CD14-positive monocyte (primary cell): ENCODE measurements around the gene IFITM10. TPM values are rescaled to one million over a fixed set of nuclear protein-coding genes. Genes with fewer than 3 reads are reported as not detected.

ENCODE experiments used
- DNase-seq, 3 donors: peaks; one replicate each; pipeline ENCODE4 v3.0.0-alpha.2; 2011 to 2022
- H2AFZ ChIP-seq: 2 replicates; pipeline ENCODE4 v1.6.0; 2012; ENCODE audit warnings: mild to moderate bottlenecking, low read depth, low read length, inconsistent platforms; ENCODE audit not compliant: insufficient read depth, poor library complexity, severe bottlenecking
- H3K27ac ChIP-seq, 2 donors: 1 replicate in 1 of 2; 2 replicates in 1 of 2; pipeline ENCODE4 v1.5.1; 2012 to 2013; ENCODE audit warnings: low read length in 2 of 2, control low read depth in 1 of 2, inconsistent platforms in 1 of 2, low read depth in 1 of 2, mild to moderate bottlenecking in 1 of 2
- H3K27me3 ChIP-seq, 2 donors: one replicate each; pipeline versions ENCODE4 v1.6.0 to v1.6.1; 2011 to 2013; ENCODE audit warnings: low read length in 2 of 2; ENCODE audit not compliant: control insufficient read depth in 2 of 2, insufficient read depth in 2 of 2
- H3K36me3 ChIP-seq, 2 donors: replicated peaks in 1 of 2; 1 replicate in 1 of 2; 2 replicates in 1 of 2; pipeline versions ENCODE4 v1.5.1 to v1.6.1; 2012 to 2013; ENCODE audit warnings: low read length in 2 of 2, control low read depth in 1 of 2, inconsistent platforms in 1 of 2, mild to moderate bottlenecking in 1 of 2; ENCODE audit not compliant: insufficient read depth in 2 of 2, control insufficient read depth in 1 of 2
- H3K4me1 ChIP-seq, 2 donors: 1 replicate in 1 of 2; 2 replicates in 1 of 2; pipeline versions ENCODE4 v1.5.1 to v1.6.1; 2012 to 2013; ENCODE audit warnings: low read length in 2 of 2, control low read depth in 1 of 2, inconsistent platforms in 1 of 2, mild to moderate bottlenecking in 1 of 2, moderate library complexity in 1 of 2; ENCODE audit not compliant: insufficient read depth in 2 of 2, control insufficient read depth in 1 of 2
- H3K4me2 ChIP-seq: replicated peaks from 2 replicates; pipeline ENCODE3; 2012; ENCODE audit warnings: low read length, moderate library complexity, mild to moderate bottlenecking; ENCODE audit not compliant: poor library complexity, severe bottlenecking; ENCODE audit errors: extremely low read depth
- H3K4me3 ChIP-seq, 3 experiments: fragments of 200-600 bp in 1 of 3; sonication (generic) in 1 of 3; replicated peaks in 1 of 3; 1 replicate in 2 of 3; 2 replicates in 1 of 3; pipeline ENCODE4 v1.5.1; 2011 to 2013; ENCODE audit warnings: low read length in 3 of 3, mild to moderate bottlenecking in 3 of 3, control low read depth in 2 of 3, low read depth in 2 of 3, inconsistent platforms in 1 of 3, moderate library complexity in 1 of 3
- H3K79me2 ChIP-seq: 2 replicates; pipeline ENCODE4 v1.6.0; 2012; ENCODE audit warnings: mild to moderate bottlenecking, control low read depth, inconsistent platforms, low read length, moderate library complexity; ENCODE audit not compliant: insufficient read depth
- H3K9ac ChIP-seq: 2 replicates; pipeline ENCODE4 v1.6.0; 2017; ENCODE audit warnings: low read length, mild to moderate bottlenecking; ENCODE audit not compliant: insufficient read depth, poor library complexity, severe bottlenecking
- H3K9me3 ChIP-seq, 2 donors: replicated peaks in 1 of 2; 1 replicate in 1 of 2; 2 replicates in 1 of 2; pipeline versions ENCODE4 v1.5.1 to v1.6.1; 2012 to 2013; ENCODE audit warnings: low read length in 2 of 2, control low read depth in 1 of 2; ENCODE audit not compliant: control insufficient read depth in 1 of 2, insufficient read depth in 1 of 2
- H4K20me1 ChIP-seq: 2 replicates; pipeline ENCODE4 v1.6.0; 2012; ENCODE audit warnings: mild to moderate bottlenecking, low read length, control low read depth, moderate library complexity; ENCODE audit not compliant: insufficient read depth
- H3K27ac Mint-ChIP-seq, 7 donors: one replicate each; pipeline ENCODE4 v1.8.0; 2020; ENCODE audit warnings: mild to moderate bottlenecking in 7 of 7, mixed read lengths in 7 of 7, moderate library complexity in 6 of 7, inconsistent platforms in 2 of 7
- H3K27me3 Mint-ChIP-seq, 3 donors: one replicate each; pipeline ENCODE4 v1.8.0; 2021 to 2022; ENCODE audit warnings: low read depth in 3 of 3, mild to moderate bottlenecking in 3 of 3, mixed read lengths in 3 of 3, moderate library complexity in 3 of 3, inconsistent platforms in 1 of 3
- H3K36me3 Mint-ChIP-seq, 2 donors: one replicate each; pipeline ENCODE4 v1.8.0; 2020; ENCODE audit warnings: mixed read lengths in 2 of 2, inconsistent platforms in 1 of 2, mild to moderate bottlenecking in 1 of 2
- H3K4me1 Mint-ChIP-seq: one replicate; pipeline ENCODE4 v1.8.0; 2020; ENCODE audit warnings: mild to moderate bottlenecking, mixed read lengths
- H3K4me3 Mint-ChIP-seq, 2 donors: one replicate each; pipeline ENCODE4 v1.8.0; 2020; ENCODE audit warnings: mild to moderate bottlenecking in 2 of 2, mixed read lengths in 2 of 2, moderate library complexity in 1 of 2
- H3K9me3 Mint-ChIP-seq, 7 donors: one replicate each; pipeline ENCODE4 v1.8.0; 2020 to 2022; ENCODE audit warnings: mixed read lengths in 7 of 7, mild to moderate bottlenecking in 6 of 7, moderate library complexity in 6 of 7, inconsistent platforms in 2 of 7
- CTCF ChIP-seq: fragments of 200-600 bp; IDR thresholded peaks from one replicate; pipeline ENCODE4 v1.8.0; 2022; ENCODE audit warnings: antibody characterized with exemption, mild to moderate bottlenecking
- WGBS: methylation state at CpG from one replicate; pipeline ENCODE4 v1.1.5; 2013; ENCODE audit warnings: missing lambda C conversion rate; ENCODE audit not compliant: insufficient coverage; 5-methylcytosine and 5-hydroxymethylcytosine counted together
- intact Hi-C, 2 donors: fragments of 100-400 bp; cut with micrococcal nuclease; formaldehyde crosslinking; loops; one replicate each; pipeline versions ENCODE4 v1.15.0 to v1.15.1; 2023
- polyA plus RNA-seq, 3 donors: library from polyadenylated mRNA; depleted of rRNA in 1 of 3; unstranded in 2 of 3; stranded (reverse) in 1 of 3; fragments of 300-500 nt in 2 of 3; fragments of >200 nt in 1 of 3; fragmentation: Illumina TruSeq in 2 of 3; gene quantifications; 1 replicate in 2 of 3; 2 replicates in 1 of 3; pipeline ENCODE4 v1.2.3, GENCODE V29; 2012 to 2021

IFITM10 gene
- polyA plus RNA-seq, 3 donors = 2.4 TPM; not detected in 2

- H3K4me3 Mint-ChIP-seq = no peak overlapping the region
These were observed 35.2 kb downstream of the IFITM10 start for GRCh38 chr11:1714908-1715885.

DNA sequence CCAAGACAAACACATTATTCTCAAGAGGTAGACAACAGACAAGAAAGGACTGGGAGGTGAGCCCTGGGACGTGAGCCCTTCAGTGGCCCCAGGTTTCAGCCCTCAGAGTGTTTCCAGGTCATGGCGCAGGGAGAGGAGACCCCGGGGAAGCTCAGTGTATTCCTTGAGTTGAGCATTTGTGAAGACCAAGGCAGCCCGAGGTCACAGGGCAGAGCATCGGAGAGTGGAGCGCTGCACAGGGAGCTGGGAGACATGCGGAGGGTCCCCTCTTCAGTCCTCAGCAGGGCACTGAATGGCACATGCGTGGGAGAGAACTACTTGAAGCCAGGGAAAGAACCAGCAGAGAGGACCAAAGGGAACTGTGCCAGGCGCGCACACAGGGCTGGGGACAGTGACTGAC lies 41.7 kb downstream of the IFITM10 start:
- Histone ChIP-seq H3K4me1 (no peaks in the 10 kb centered on the region), H4K20me1 (no peaks in the 10 kb centered on the region), H3K27me3 (peaks cover 7 to 12% of the 10 kb centered on the region in 2 donors), H3K36me3 (no peaks in the 10 kb centered on the region), H3K4me2 (no peak overlapping the region), H2AFZ (no peak overlapping the region), H3K4me3 (no peak overlapping the region), H3K9me3 (no peaks in the 10 kb centered on the region), H3K79me2 (no peaks in the 10 kb centered on the region), H3K27ac (no peak overlapping the region), H3K9ac (no peak overlapping the region)
- 96% methylated on average over 10 of the region's 10 CpGs for WGBS
- Mint-ChIP-seq H3K27me3 (peaks cover 39 to 52% (median 41%) of the 10 kb centered on the region in 3 donors), H3K4me3 (no peak overlapping the region), H3K36me3 (no peaks in the 10 kb centered on the region), H3K9me3 (peaks cover 0 to 4% (median 0%) of the 10 kb centered on the region in 7 donors), H3K27ac (no peak overlapping the region), H3K4me1 (peaks cover 2% of the 10 kb centered on the region)
- intact Hi-C loops = no loop called here
- no peak for DNase-seq
- TF ChIP-seq CTCF = no peak

More at GRCh38 chr11:1714908-1715885, 35.2 kb downstream of the IFITM10 start:
- H3K27me3 ChIP-seq = no peaks in the 10 kb centered on the region
- H3K36me3 ChIP-seq = no peaks in the 10 kb centered on the region
- Mint-ChIP-seq H3K27me3 (peaks cover 16 to 26% (median 20%) of the 10 kb centered on the region in 3 donors), H3K27ac (peak overlapping the region in 1 of 7 donors; percentile 4), H3K36me3 (no peaks in the 10 kb centered on the region), H3K4me1 (no peaks in the 10 kb centered on the region), H3K9me3 (peaks cover 0 to 2% (median 0%) of the 10 kb centered on the region in 7 donors)
- H2AFZ ChIP-seq = no peak overlapping the region
- TF ChIP-seq CTCF = no peak
- no peaks in the 10 kb centered on the region for H3K4me1 ChIP-seq
- H3K4me2 ChIP-seq = no peak overlapping the region
- intact Hi-C loops = no loop called here
- WGBS = 97% methylated on average over 23 of the region's 24 CpGs
- no peak overlapping the region for H3K4me3 ChIP-seq
- H3K9ac ChIP-seq = no peak overlapping the region
- no peak for DNase-seq
- no peaks in the 10 kb centered on the region for H4K20me1 ChIP-seq
- no peak overlapping the region for H3K27ac ChIP-seq
- H3K79me2 ChIP-seq = no peaks in the 10 kb centered on the region
- no peaks in the 10 kb centered on the region for H3K9me3 ChIP-seq
